Keratinocyte (primary cell): ENCODE results near the gene STRADB. TPM values are rescaled to one million over a fixed set of nuclear protein-coding genes. Genes with fewer than 3 reads are reported as not detected.
A peak's percentile ranks its signal among the peaks of the same experiment; 100 is the strongest.

Source experiments
- DNase-seq: peaks from one replicate; pipeline ENCODE4 v3.0.0-alpha.2; 2011; ENCODE audit warnings: low read depth, missing footprints, low spot score
- FAIRE-seq: peaks from 2 replicates; lab custom pipeline; 2011; peaks lifted over from hg19 to GRCh38; lab: Jason Lieb, UNC
- H2AFZ ChIP-seq: 2 replicates; pipeline ENCODE4 v1.6.0; 2012; ENCODE audit warnings: low read length, control low read depth, inconsistent platforms; ENCODE audit not compliant: control insufficient read depth
- H3K27ac ChIP-seq: 2 replicates; pipeline ENCODE4 v1.5.1; 2011; ENCODE audit warnings: low read length; ENCODE audit not compliant: control insufficient read depth, insufficient read depth
- H3K27me3 ChIP-seq: 3 replicates; pipeline ENCODE4 v1.6.0; 2011; ENCODE audit warnings: low read length; ENCODE audit not compliant: control insufficient read depth, insufficient read depth; ENCODE audit errors: extremely low read depth
- H3K36me3 ChIP-seq, 2 experiments: 2 replicates in 1 of 2; 3 replicates in 1 of 2; pipeline ENCODE4 v1.5.1; 2011; ENCODE audit warnings: low read length in 2 of 2, mild to moderate bottlenecking in 1 of 2; ENCODE audit not compliant: control insufficient read depth in 2 of 2, insufficient read depth in 2 of 2; ENCODE audit errors: extremely low read depth in 1 of 2
- H3K4me1 ChIP-seq: 3 replicates; pipeline ENCODE4 v1.5.1; 2011; ENCODE audit warnings: low read length; ENCODE audit not compliant: control insufficient read depth, insufficient read depth; ENCODE audit errors: extremely low read depth
- H3K4me2 ChIP-seq: 3 replicates; pipeline ENCODE4 v1.6.0; 2011; ENCODE audit warnings: low read depth, low read length; ENCODE audit not compliant: control insufficient read depth, insufficient read depth; ENCODE audit errors: extremely low read depth
- H3K4me3 ChIP-seq, 3 experiments: fragments of 200-600 bp in 1 of 3; sonication (generic) in 1 of 3; 2 replicates in 2 of 3; 3 replicates in 1 of 3; pipeline ENCODE4 v1.5.1; 2011 to 2016; ENCODE audit warnings: low read length in 3 of 3, mild to moderate bottlenecking in 3 of 3, control low read depth in 2 of 3, inconsistent platforms in 1 of 3, low read depth in 1 of 3, mixed read lengths in 1 of 3, mixed run types in 1 of 3, moderate library complexity in 1 of 3; ENCODE audit not compliant: control insufficient read depth in 2 of 3, insufficient read depth in 2 of 3; ENCODE audit errors: extremely low read depth in 1 of 3
- H3K79me2 ChIP-seq: 2 replicates; pipeline ENCODE4 v1.6.0; 2012; ENCODE audit warnings: low read length; ENCODE audit not compliant: control insufficient read depth, insufficient read depth
- H3K9ac ChIP-seq: 3 replicates; pipeline ENCODE4 v1.6.0; 2011; ENCODE audit warnings: low read length; ENCODE audit not compliant: control insufficient read depth, insufficient read depth; ENCODE audit errors: extremely low read depth
- H3K9me1 ChIP-seq: 3 replicates; pipeline ENCODE4 v1.6.0; 2011; ENCODE audit warnings: low read length; ENCODE audit not compliant: control insufficient read depth, insufficient read depth; ENCODE audit errors: extremely low read depth
- H3K9me3 ChIP-seq: 2 replicates; pipeline ENCODE4 v1.5.1; 2012; ENCODE audit warnings: low read depth, low read length; ENCODE audit not compliant: control insufficient read depth
- H4K20me1 ChIP-seq: 3 replicates; pipeline ENCODE4 v1.6.0; 2011; ENCODE audit warnings: low read length; ENCODE audit not compliant: control insufficient read depth, insufficient read depth; ENCODE audit errors: extremely low read depth
- EZH2 ChIP-seq: IDR thresholded peaks from one replicate; pipeline ENCODE4 v1.6.1; 2012; ENCODE audit warnings: inconsistent platforms, mild to moderate bottlenecking, low read length, moderate library complexity
- dilution Hi-C: fragments of 300-500 bp; cut with MboI; formaldehyde crosslinking; loops from one replicate; pipeline ENCODE4 v1.7.0; 2020; ENCODE audit warnings: low sequenced_read_pairs; ENCODE audit not compliant: extremely low pct_ligation_motif_present
- polyA plus RNA-seq, 5 experiments: library from polyadenylated mRNA; depleted of rRNA in 3 of 5; stranded (reverse) in 3 of 5; stranded (forward) in 1 of 5; unstranded in 1 of 5; fragments of >200 nt; gene quantifications; 1 replicate in 1 of 5; 2 replicates in 3 of 5; 3 replicates in 1 of 5; pipeline versions ENCODE4 v1.2.1 to v1.2.3, GENCODE V29; 2011 to 2012; ENCODE audit warnings: missing spikeins in 2 of 5, low read depth in 1 of 5, low replicate concordance in 1 of 5
- TF ChIP-seq, protein P1 (sequence below), 3 experiments: IDR thresholded peaks in 1 of 3; conservative IDR thresholded peaks in 1 of 3; optimal IDR thresholded peaks in 1 of 3; 2 replicates in 2 of 3; 3 replicates in 1 of 3; pipeline versions ENCODE3 to v1.5.1; 2011; ENCODE audit warnings: low read length in 3 of 3, mild to moderate bottlenecking in 3 of 3, moderate library complexity in 2 of 3, control low read depth in 1 of 3, inconsistent platforms in 1 of 3; ENCODE audit not compliant: insufficient read depth in 2 of 3; ENCODE audit errors: extremely low read depth in 1 of 3

Gene STRADB
- polyA plus RNA-seq, 1 donor (not counting 4 experiments of a cell fraction or from before 2014, with no cell fraction given), result 14.6 TPM

DNA sequence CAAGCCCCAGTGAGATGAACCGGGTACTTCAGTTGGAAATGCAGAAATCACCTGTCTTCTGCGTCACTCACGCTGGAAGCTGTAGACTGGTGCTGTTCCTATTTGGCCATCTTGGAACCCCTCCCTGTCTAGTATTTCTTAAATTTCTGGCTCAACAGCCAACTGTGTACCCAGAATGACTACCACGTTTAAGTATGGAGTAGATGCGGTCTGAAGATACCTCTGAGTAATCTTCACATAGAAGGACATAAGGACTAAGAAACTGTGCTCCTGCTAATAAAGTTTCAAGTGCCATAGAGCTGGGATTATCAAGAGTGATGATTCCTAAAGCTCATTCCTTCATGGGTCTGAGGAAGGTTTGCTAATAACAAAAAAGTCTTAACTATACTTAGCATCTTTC is 20.7 kb upstream of the STRADB start:
- Histone ChIP-seq H2AFZ (no peak overlapping the region), H3K4me1 (peaks cover 22% of the 10 kb centered on the region), H3K79me2 (peaks cover 21% of the 10 kb centered on the region), H3K9me1 (no peaks in the 10 kb centered on the region), H3K27ac (no peak overlapping the region), H3K9ac (no peak overlapping the region), H3K9me3 (no peaks in the 10 kb centered on the region), H3K36me3 (peaks cover 0 to 3% of the 10 kb centered on the region in 2 experiments), H3K27me3 (no peaks in the 10 kb centered on the region), H3K4me3 (no peak overlapping the region), H4K20me1 (no peaks in the 10 kb centered on the region), H3K4me2 (no peak overlapping the region)
- dilution Hi-C loops, result no loop called here
- TF ChIP-seq, protein P1, sequence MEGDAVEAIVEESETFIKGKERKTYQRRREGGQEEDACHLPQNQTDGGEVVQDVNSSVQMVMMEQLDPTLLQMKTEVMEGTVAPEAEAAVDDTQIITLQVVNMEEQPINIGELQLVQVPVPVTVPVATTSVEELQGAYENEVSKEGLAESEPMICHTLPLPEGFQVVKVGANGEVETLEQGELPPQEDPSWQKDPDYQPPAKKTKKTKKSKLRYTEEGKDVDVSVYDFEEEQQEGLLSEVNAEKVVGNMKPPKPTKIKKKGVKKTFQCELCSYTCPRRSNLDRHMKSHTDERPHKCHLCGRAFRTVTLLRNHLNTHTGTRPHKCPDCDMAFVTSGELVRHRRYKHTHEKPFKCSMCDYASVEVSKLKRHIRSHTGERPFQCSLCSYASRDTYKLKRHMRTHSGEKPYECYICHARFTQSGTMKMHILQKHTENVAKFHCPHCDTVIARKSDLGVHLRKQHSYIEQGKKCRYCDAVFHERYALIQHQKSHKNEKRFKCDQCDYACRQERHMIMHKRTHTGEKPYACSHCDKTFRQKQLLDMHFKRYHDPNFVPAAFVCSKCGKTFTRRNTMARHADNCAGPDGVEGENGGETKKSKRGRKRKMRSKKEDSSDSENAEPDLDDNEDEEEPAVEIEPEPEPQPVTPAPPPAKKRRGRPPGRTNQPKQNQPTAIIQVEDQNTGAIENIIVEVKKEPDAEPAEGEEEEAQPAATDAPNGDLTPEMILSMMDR (optimal IDR thresholded peaks at IDR 0.05 in 1 of 3, IDR thresholded peaks at IDR 0.05 in 1 of 3, conservative IDR thresholded peaks at IDR 0.05 in 1 of 3; ENCODE audit: extremely low read depth in 1 of 3, insufficient read depth in 2 of 3, low read length in 3 of 3), result no peak
- no peak for TF ChIP-seq EZH2
- no peak for DNase-seq
- FAIRE-seq, result no peak

DNA sequence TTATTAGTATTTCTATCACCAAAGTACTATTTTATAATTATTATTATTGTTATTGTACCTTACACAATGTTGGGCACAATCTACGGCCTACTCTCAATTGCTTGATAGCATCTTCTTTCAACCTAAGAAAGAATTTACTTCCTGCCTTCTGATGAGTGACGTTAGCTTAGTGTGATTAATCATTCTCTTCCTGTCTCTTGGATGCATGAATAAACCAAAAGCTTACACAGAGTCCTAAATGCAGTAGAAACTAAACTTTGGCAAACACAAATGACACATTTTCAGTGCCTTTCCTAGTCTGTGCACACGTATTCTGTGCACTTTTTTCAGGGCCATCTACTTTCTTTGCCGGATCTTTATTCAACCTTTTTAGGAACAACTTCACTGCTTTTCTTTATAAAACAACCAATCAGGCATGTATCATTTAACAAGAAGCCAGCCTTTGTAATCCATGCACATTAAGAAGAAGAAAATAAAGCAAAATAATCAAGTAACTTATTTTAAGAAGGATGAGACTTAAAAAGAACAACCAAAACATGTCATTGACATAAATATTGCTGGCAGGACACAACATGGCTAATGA is 19.4 kb upstream of the STRADB start:
- Histone ChIP-seq H2AFZ (peak overlapping the region; percentile 26), H4K20me1 (no peaks in the 10 kb centered on the region), H3K9me3 (no peaks in the 10 kb centered on the region), H3K9me1 (no peaks in the 10 kb centered on the region), H3K79me2 (peaks cover 24% of the 10 kb centered on the region), H3K4me2 (peak overlapping the region; percentile 85), H3K27ac (peak overlapping the region; percentile 65), H3K9ac (no peak overlapping the region), H3K4me1 (peaks cover 22% of the 10 kb centered on the region), H3K27me3 (no peaks in the 10 kb centered on the region), H3K36me3 (peaks cover 0 to 3% of the 10 kb centered on the region in 2 experiments), H3K4me3 (no peak overlapping the region)
- dilution Hi-C loops, result no loop called here
- TF ChIP-seq, protein P1 (optimal IDR thresholded peaks at IDR 0.05 in 1 of 3, IDR thresholded peaks at IDR 0.05 in 1 of 3, conservative IDR thresholded peaks at IDR 0.05 in 1 of 3; ENCODE audit: extremely low read depth in 1 of 3, insufficient read depth in 2 of 3, low read length in 3 of 3), result no peak
- TF ChIP-seq EZH2, result no peak
- no peak for DNase-seq
- FAIRE-seq, result peak; percentile 69
